ENCODE measurements around the gene CCDC88B. TPM values are rescaled to one million over a fixed set of nuclear protein-coding genes. Genes with fewer than 3 reads are reported as not detected.

The CCDC88B gene, protein sequence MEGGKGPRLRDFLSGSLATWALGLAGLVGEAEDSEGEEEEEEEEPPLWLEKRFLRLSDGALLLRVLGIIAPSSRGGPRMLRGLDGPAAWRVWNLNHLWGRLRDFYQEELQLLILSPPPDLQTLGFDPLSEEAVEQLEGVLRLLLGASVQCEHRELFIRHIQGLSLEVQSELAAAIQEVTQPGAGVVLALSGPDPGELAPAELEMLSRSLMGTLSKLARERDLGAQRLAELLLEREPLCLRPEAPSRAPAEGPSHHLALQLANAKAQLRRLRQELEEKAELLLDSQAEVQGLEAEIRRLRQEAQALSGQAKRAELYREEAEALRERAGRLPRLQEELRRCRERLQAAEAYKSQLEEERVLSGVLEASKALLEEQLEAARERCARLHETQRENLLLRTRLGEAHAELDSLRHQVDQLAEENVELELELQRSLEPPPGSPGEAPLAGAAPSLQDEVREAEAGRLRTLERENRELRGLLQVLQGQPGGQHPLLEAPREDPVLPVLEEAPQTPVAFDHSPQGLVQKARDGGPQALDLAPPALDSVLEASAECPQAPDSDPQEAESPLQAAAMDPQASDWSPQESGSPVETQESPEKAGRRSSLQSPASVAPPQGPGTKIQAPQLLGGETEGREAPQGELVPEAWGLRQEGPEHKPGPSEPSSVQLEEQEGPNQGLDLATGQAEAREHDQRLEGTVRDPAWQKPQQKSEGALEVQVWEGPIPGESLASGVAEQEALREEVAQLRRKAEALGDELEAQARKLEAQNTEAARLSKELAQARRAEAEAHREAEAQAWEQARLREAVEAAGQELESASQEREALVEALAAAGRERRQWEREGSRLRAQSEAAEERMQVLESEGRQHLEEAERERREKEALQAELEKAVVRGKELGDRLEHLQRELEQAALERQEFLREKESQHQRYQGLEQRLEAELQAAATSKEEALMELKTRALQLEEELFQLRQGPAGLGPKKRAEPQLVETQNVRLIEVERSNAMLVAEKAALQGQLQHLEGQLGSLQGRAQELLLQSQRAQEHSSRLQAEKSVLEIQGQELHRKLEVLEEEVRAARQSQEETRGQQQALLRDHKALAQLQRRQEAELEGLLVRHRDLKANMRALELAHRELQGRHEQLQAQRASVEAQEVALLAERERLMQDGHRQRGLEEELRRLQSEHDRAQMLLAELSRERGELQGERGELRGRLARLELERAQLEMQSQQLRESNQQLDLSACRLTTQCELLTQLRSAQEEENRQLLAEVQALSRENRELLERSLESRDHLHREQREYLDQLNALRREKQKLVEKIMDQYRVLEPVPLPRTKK (N-terminal part only)
- 10 to 100 TPM; 15.0 to 52.2 TPM for total RNA-seq

DNA sequence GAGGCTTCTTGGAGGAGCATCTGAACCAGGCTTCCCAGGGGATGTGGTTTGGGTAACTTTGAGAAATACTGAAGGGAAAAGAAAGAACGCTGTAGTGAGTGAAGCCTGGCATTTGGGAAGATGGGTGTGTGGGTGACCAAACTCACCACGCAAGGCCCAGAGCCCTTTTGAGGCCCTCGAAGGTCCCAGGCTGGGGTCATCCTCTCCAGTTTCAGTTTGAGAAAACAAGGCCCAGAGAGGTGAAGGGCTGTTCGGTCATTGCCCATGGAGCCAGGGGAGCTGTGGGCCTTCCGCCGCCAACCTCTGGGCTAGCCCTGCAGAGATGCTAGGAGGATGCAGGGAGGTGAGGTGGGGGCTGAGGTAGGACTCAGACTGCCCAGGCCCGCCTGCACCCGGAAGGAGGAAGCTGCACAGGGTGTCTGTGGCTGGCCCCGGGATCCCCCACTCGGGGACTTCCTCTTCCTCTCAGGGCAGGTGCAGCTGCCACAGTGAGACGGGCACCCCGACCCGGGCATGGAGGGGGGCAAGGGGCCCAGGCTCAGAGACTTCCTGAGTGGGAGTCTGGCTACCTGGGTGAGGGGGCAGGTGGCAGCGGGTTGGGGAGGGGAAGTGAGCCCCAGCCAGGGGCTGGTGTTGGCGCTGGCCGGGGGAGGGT, at the start of gene CCDC88B:
CCDC88B (plus strand) TSS at position 451 of the 655 bp plus-strand sequence; CDS start at position 514, 63 bp downstream.
- peak; percentile 70 for DNase-seq
- H3K27me3 ChIP-seq = no peaks in the 10 kb centered on the region
- no peaks in the 10 kb centered on the region for H3K36me3 ChIP-seq
- TF ChIP-seq, protein P1, sequence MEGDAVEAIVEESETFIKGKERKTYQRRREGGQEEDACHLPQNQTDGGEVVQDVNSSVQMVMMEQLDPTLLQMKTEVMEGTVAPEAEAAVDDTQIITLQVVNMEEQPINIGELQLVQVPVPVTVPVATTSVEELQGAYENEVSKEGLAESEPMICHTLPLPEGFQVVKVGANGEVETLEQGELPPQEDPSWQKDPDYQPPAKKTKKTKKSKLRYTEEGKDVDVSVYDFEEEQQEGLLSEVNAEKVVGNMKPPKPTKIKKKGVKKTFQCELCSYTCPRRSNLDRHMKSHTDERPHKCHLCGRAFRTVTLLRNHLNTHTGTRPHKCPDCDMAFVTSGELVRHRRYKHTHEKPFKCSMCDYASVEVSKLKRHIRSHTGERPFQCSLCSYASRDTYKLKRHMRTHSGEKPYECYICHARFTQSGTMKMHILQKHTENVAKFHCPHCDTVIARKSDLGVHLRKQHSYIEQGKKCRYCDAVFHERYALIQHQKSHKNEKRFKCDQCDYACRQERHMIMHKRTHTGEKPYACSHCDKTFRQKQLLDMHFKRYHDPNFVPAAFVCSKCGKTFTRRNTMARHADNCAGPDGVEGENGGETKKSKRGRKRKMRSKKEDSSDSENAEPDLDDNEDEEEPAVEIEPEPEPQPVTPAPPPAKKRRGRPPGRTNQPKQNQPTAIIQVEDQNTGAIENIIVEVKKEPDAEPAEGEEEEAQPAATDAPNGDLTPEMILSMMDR (IDR thresholded peaks at IDR 0.05) = no peak
- H3K4me1 ChIP-seq = peaks cover 11% of the 10 kb centered on the region
- H3K9ac ChIP-seq (ENCODE audit: low read depth in 2 of 2, low read length in 2 of 2) = peak within 1 kb of the TSS; percentile 51 to 53
- no peak within 1 kb of the TSS for H3K27ac ChIP-seq
- intact Hi-C loops (cut with DNase I) = no loop called here
- H3K9me3 ChIP-seq = no peaks in the 10 kb centered on the region
- peak within 1 kb of the TSS; percentile 19 for H3K4me3 ChIP-seq

DNA sequence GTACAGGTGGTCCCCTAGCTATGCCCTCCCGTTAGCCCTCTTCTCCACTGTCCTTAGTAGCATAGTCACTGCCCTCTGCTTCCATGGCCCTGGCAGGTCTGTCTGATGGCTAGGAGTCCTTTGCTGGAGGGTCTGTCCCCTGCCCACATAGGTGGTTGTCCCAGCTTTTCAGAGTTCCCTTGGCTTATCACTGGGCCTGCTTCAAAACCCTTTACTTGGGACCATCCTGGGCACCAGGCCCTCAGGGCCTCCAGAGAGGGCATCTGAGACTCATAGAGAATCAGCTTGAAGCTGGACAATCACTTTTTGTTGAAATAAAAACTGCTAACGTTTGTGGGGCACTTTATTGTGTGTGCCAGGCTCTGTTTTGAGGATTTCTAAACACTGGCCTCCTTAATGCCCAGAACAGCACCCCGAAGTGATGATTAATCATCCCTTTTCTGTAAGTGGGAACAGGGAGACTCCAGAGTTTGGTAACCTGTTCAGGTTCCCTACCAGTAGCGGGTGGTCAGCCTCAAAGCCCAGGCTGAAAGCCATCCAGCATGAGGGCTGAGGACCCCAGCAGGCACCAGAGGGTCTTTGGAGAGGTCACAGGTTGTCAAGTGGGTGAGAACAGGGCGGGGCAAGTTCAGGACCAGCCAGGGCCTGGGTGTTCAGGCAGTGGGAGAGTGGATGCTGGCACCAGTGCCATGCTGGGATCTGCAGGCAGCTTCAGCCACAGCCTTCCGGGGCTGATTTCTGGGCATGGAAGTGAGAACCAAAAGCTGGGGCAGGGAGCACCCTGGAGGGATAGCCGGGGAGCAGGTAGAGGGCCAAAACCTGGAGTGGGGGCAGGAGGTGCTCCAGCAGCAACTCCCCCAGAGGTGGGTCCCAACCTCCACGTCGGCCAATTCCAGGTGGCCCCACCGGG, 49.4 kb upstream of the CCDC88B start:
- no peaks in the 10 kb centered on the region for H3K36me3 ChIP-seq
- no peak overlapping the region for H3K9ac ChIP-seq (ENCODE audit: low read depth in 2 of 2, low read length in 2 of 2)
- no peak overlapping the region for H3K27ac ChIP-seq
- no peaks in the 10 kb centered on the region for H3K9me3 ChIP-seq
- peaks cover 44% of the 10 kb centered on the region for H3K27me3 ChIP-seq
- H3K4me3 ChIP-seq = no peak overlapping the region
- peaks cover 3% of the 10 kb centered on the region for H3K4me1 ChIP-seq
- no peak for DNase-seq
- TF ChIP-seq, protein P1 (IDR thresholded peaks at IDR 0.05) = no peak
- intact Hi-C loops (cut with DNase I) = no loop called here

DNA sequence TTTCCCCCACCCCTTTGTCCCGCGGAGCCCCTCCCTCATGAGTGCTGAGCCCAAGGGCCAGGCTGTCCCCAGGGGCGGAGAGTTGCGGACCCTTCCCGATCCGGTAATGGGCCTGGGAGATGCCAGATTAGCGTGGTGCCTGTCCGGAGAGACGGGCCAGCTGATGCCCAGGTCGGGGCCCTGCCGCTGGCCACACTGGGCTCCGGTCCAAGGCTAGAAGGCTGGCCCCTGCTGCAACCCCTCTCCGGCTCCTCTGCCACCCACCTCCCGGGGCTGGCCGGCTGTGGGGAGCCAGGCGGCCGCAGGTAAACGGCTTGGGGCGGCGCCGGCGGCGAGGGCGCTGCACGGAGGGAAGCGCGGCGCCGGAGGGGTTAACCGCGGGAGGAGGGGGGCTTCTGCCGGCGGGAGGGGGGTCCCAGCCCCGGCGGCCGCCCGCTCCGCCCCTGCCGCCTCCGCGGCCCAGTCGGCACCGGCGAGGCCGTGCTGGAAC, 48.7 kb upstream of the CCDC88B start, which contains the start of gene KCNK4:
KCNK4 (plus strand) TSS at position 41 of the 490 bp plus-strand sequence. CDS start 1,717 bp downstream, outside the sequence.
- intact Hi-C loops (cut with DNase I) = no loop called here

More for the DNA sequence above, 48.7 kb upstream of the CCDC88B start, which contains the start of gene KCNK4:
- Histone ChIP-seq H3K4me1 (peaks cover 3% of the 10 kb centered on the region), H3K27me3 (peaks cover 51% of the 10 kb centered on the region), H3K9ac (ENCODE audit: low read depth in 2 of 2, low read length in 2 of 2) (peak within 1 kb of the TSS in 1 of 2 donors; percentile 43), H3K27ac (no peak within 1 kb of the TSS), H3K9me3 (no peaks in the 10 kb centered on the region), H3K4me3 (peak within 1 kb of the TSS; percentile 19), H3K36me3 (no peaks in the 10 kb centered on the region)
- TF ChIP-seq, protein P1 (IDR thresholded peaks at IDR 0.05) = no peak
- DNase-seq = no peak

Measured in colonic mucosa (tissue), 4 donors.